Measurements from ENCODE around the gene SNRPB.
A peak's percentile ranks its signal among the peaks of the same experiment; 100 is the strongest.

The SNRPB gene

GRCh38 chr20:2455771-2456497 lies 14.7 kb downstream of the SNRPB start:
- no peak for TF ChIP-seq CTCF (IDR thresholded peaks at IDR 0.05; ENCODE audit: extremely low read depth, insufficient read depth, missing control alignments)
- DNase-seq (ENCODE audit: low spot score) = no peak
- in situ Hi-C loops (cut with MboI; ENCODE audit: low pct_unique_long_range_greater_than_20kb, low sequenced_read_pairs, unreplicated experiment) = no loop called here

GRCh38 chr20:2453792-2454191 lies 16.8 kb downstream of the SNRPB start:
- no peak for TF ChIP-seq CTCF (IDR thresholded peaks at IDR 0.05; ENCODE audit: extremely low read depth, insufficient read depth, missing control alignments)
- no peak for DNase-seq (ENCODE audit: low spot score)
- in situ Hi-C loops (cut with MboI; ENCODE audit: low pct_unique_long_range_greater_than_20kb, low sequenced_read_pairs, unreplicated experiment) = no loop called here

GRCh38 chr20:2451939-2452732 lies 18.5 kb downstream of the SNRPB start:
- peak; percentile 85 for TF ChIP-seq CTCF (IDR thresholded peaks at IDR 0.05; ENCODE audit: extremely low read depth, insufficient read depth, missing control alignments)
- in situ Hi-C loops (cut with MboI; ENCODE audit: low pct_unique_long_range_greater_than_20kb, low sequenced_read_pairs, unreplicated experiment) = no loop called here
- DNase-seq (ENCODE audit: low spot score) = peak; percentile 55

DNA sequence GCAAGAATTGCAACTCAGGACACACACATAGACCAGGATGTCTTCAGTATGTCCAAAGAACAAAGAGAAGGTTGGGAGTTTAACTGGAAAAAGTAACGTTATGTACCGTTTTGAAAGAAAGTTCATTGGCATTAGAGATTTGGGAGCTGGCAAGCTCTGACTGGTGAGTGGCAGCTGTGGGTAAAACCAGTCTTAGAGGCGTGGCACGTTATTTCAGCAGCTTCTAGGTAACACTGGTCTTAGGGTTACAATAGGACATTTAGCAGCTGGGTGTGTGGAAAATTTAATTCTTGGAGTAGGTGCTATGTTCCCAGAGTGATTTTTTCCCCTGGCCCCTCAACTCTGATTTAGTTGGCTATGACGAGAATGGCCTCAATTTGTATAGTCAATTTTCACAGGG lies 19.2 kb downstream of the SNRPB start:
- TF ChIP-seq CTCF (IDR thresholded peaks at IDR 0.05; ENCODE audit: extremely low read depth, insufficient read depth, missing control alignments) = no peak
- in situ Hi-C loops (cut with MboI; ENCODE audit: low pct_unique_long_range_greater_than_20kb, low sequenced_read_pairs, unreplicated experiment) = no loop called here
- DNase-seq (ENCODE audit: low spot score) = no peak

- TF ChIP-seq CTCF (IDR thresholded peaks at IDR 0.05; ENCODE audit: extremely low read depth, insufficient read depth, missing control alignments) = no peak
- DNase-seq (ENCODE audit: low spot score) = no peak
- in situ Hi-C loops (cut with MboI; ENCODE audit: low pct_unique_long_range_greater_than_20kb, low sequenced_read_pairs, unreplicated experiment) = no loop called here
These were observed 21.2 kb downstream of the SNRPB start for GRCh38 chr20:2449386-2449785.

GRCh38 chr20:2446845-2447244 lies 23.7 kb downstream of the SNRPB start:
- no peak for TF ChIP-seq CTCF (IDR thresholded peaks at IDR 0.05; ENCODE audit: extremely low read depth, insufficient read depth, missing control alignments)
- in situ Hi-C loops (cut with MboI; ENCODE audit: low pct_unique_long_range_greater_than_20kb, low sequenced_read_pairs, unreplicated experiment) = no loop called here

More at GRCh38 chr20:2446845-2447244, 23.7 kb downstream of the SNRPB start:
- no peak for DNase-seq (ENCODE audit: low spot score)

Data from GM13977 (cell line).